GM21360 (cell line): ENCODE data around the gene SPDYE16.
A peak's percentile ranks its signal among the peaks of the same experiment; 100 is the strongest.
"Not testable (repeated sequence)": the region's sequence is repeated elsewhere in the genome, so short reads cannot be mapped to it uniquely, and the experiment has no call there.

ENCODE experiments used
- ATAC-seq: cut with Tn5 transposase; IDR thresholded peaks from one replicate; pipeline ENCODE4 v1.9.1; 2021; ENCODE audit warnings: mild to moderate bottlenecking, moderate library complexity; ENCODE audit not compliant: unreplicated experiment

SPDYE16 gene

GRCh38 chr7:76505168-76506080 lies 37.7 kb downstream of the SPDYE16 start:
- no peak for ATAC-seq

- not testable (repeated sequence) for ATAC-seq
Observed at GRCh38 chr7:76504351-76505167, 38.5 kb downstream of the SPDYE16 start.

GRCh38 chr7:76503244-76503643 lies 39.9 kb downstream of the SPDYE16 start:
- not testable (repeated sequence) for ATAC-seq

- not testable (repeated sequence) for ATAC-seq
Observed at GRCh38 chr7:76502836-76503235, 40.3 kb downstream of the SPDYE16 start.

GRCh38 chr7:76502224-76502623 lies 40.9 kb downstream of the SPDYE16 start:
- not testable (repeated sequence) for ATAC-seq

- ATAC-seq = not testable (repeated sequence)
Observed at GRCh38 chr7:76499924-76500241, 43.2 kb downstream of the SPDYE16 start.

GRCh38 chr7:76499201-76499923 lies 43.7 kb downstream of the SPDYE16 start:
- ATAC-seq = not testable (repeated sequence)

- not testable (repeated sequence) for ATAC-seq
Observed at GRCh38 chr7:76498583-76499200, 44.4 kb downstream of the SPDYE16 start.

GRCh38 chr7:76497918-76498582 lies 45.0 kb downstream of the SPDYE16 start:
- ATAC-seq = not testable (repeated sequence)

- not testable (repeated sequence) for ATAC-seq
Observed at GRCh38 chr7:76495717-76496116, 47.4 kb downstream of the SPDYE16 start.

GRCh38 chr7:76492139-76492538 lies 51.0 kb downstream of the SPDYE16 start:
- ATAC-seq = not testable (repeated sequence)

GRCh38 chr7:76487969-76488368 lies 55.1 kb downstream of the SPDYE16 start:
- ATAC-seq = not testable (repeated sequence)

GRCh38 chr7:76486618-76487017 lies 56.5 kb downstream of the SPDYE16 start:
- ATAC-seq = peak; percentile 98

GRCh38 chr7:76485822-76486610 lies 57.1 kb downstream of the SPDYE16 start:
- ATAC-seq = peak; percentile 13

- not testable (repeated sequence) for ATAC-seq
Observed at GRCh38 chr7:76484456-76484855, 58.6 kb downstream of the SPDYE16 start.

GRCh38 chr7:76483081-76483480 lies 60.0 kb downstream of the SPDYE16 start:
- not testable (repeated sequence) for ATAC-seq

GRCh38 chr7:76482660-76483059 lies 60.4 kb downstream of the SPDYE16 start:
- not testable (repeated sequence) for ATAC-seq
